ENCODE results near the gene ZFP28.

The ZFP28 gene

GRCh38 chr19:56538761-56539263 is at the start of gene ZFP28:
TSS of gene ZFP28 (plus strand) at chr19:56538948. CDS start at chr19:56539019, 71 bp downstream.
- ATAC-seq, result peak; percentile 80
- Mint-ChIP-seq H3K4me3 (peak within 1 kb of the TSS; percentile 91 to 94), H3K27me3 (no peaks in the 10 kb centered on the region), H3K9me3 (peaks cover 43 to 65% of the 10 kb centered on the region in 2 donors), H3K27ac (peak within 1 kb of the TSS; percentile 89 to 96), H3K4me1 (peaks cover 21% of the 10 kb centered on the region)
- DNase-seq, result no peak

GRCh38 chr19:56491399-56491798 is 47.3 kb upstream of the ZFP28 start:
- H3K27ac Mint-ChIP-seq, result no peak overlapping the region
- DNase-seq, result no peak
- ATAC-seq, result no peak
- H3K9me3 Mint-ChIP-seq, result peaks cover 51 to 66% of the 10 kb centered on the region in 2 donors
- no peak overlapping the region for H3K4me3 Mint-ChIP-seq
- no peaks in the 10 kb centered on the region for H3K27me3 Mint-ChIP-seq
- no peaks in the 10 kb centered on the region for H3K4me1 Mint-ChIP-seq

DNA sequence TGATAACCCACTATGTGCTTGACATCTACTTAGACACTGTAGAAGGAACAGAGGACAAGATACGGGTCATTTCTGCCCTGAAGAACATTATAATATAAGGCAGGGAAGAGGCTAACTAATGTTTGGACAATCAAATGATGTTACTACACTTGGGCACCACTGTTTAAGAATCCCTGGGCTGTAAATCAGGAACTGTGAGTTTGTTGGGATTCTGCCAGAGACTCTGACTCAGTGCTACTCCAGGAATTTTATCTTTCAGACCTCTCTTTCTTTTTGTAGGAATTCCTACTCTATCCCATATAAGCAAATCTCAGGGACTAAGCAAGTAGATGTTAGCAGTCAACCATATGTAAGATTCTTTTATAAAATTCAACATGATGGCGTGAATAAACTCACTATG is 34.2 kb upstream of the ZFP28 start:
- DNase-seq (no peak), ATAC-seq (no peak)
- H3K27ac Mint-ChIP-seq, result no peak overlapping the region
- no peaks in the 10 kb centered on the region for H3K4me1 Mint-ChIP-seq
- no peaks in the 10 kb centered on the region for H3K27me3 Mint-ChIP-seq
- no peak overlapping the region for H3K4me3 Mint-ChIP-seq
- H3K9me3 Mint-ChIP-seq, result peaks cover 23 to 27% of the 10 kb centered on the region in 2 donors

GRCh38 chr19:56507446-56508289 is 31.1 kb upstream of the ZFP28 start, which contains the start of gene ZNF471:
TSS of gene ZNF471 (plus strand) at chr19:56507855. CDS start at chr19:56511572, 3,717 bp downstream.
- peak; percentile 100 for ATAC-seq
- Mint-ChIP-seq H3K4me1 (no peaks in the 10 kb centered on the region), H3K4me3 (no peak within 1 kb of the TSS), H3K9me3 (peaks cover 8 to 12% of the 10 kb centered on the region in 2 donors), H3K27me3 (no peaks in the 10 kb centered on the region), H3K27ac (peak within 1 kb of the TSS in 1 of 2 donors; percentile 97)
- peak; percentile 85 to 94 for DNase-seq

DNA sequence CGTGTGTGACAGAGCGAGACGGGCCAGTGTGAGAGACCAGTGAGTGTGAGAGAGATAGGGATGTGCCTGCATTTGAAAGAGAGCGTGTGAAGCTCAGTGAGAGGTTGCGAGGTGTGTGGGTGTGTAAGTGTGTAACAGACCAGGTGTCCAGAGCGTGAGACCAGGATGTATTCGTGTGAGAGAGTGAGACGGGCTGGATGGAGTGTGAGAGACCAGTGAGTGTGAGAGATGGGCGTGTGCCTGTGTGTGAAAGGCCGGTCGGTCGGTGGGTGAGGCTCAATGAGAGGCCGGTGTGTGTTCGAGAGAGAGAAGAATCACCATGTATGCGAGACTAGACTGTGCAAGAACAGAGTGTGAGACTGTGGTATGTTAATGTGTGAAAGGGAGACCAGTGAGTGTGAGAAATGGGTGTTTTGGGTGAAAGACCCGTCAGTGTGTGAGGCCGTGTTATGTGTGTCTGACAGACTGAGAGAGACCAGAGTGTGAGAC is 30.4 kb upstream of the ZFP28 start:
- ATAC-seq, result no peak
- Mint-ChIP-seq H3K27me3 (no peaks in the 10 kb centered on the region), H3K9me3 (peaks cover 1 to 13% of the 10 kb centered on the region in 2 donors), H3K27ac (no peak overlapping the region), H3K4me1 (no peaks in the 10 kb centered on the region), H3K4me3 (no peak overlapping the region)
- peak in 1 of 2 donors; percentile 8 for DNase-seq

GRCh38 chr19:56525214-56525860 is 13.4 kb upstream of the ZFP28 start:
- Mint-ChIP-seq H3K9me3 (peaks cover 47 to 60% of the 10 kb centered on the region in 2 donors), H3K4me1 (no peaks in the 10 kb centered on the region), H3K27ac (no peak overlapping the region), H3K27me3 (no peaks in the 10 kb centered on the region), H3K4me3 (no peak overlapping the region)
- ATAC-seq (no peak), DNase-seq (no peak)

- no peak for ATAC-seq
- peaks cover 21% of the 10 kb centered on the region for H3K4me1 Mint-ChIP-seq
- H3K27me3 Mint-ChIP-seq, result no peaks in the 10 kb centered on the region
- H3K27ac Mint-ChIP-seq, result peak overlapping the region in 1 of 2 donors; percentile 42
- DNase-seq, result no peak
- peaks cover 50 to 73% of the 10 kb centered on the region in 2 donors for H3K9me3 Mint-ChIP-seq
- peak overlapping the region; percentile 82 to 94 for H3K4me3 Mint-ChIP-seq
Observed at GRCh38 chr19:56537442-56537841, 1.3 kb upstream of the ZFP28 start.

DNA sequence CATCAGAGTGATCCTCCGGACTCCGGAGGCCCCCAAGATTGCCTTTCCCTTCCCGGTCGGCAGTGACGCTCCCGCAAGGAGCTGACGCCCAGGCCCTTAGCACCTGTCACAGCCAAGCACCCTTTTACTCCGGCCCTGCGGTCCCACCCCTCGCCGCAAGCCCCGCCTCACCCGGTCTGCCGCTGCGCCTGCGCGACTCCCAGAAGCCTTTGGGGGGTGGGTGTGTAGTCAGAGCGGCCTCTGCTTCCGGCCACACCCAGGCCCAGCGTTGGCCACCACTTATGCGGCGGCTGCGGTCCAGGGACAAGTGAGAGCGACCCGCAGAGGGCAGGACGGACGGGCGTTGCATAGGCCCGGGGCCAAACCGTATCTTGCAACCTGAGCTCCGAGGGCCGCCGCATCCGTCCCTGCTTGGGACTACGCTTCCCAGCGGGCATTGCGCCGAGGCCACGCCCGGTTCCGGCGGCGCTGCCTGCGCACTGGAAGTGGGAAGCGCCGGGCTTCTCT is 441 bp upstream of the ZFP28 start:
- Mint-ChIP-seq H3K27ac (peak overlapping the region; percentile 89 to 96), H3K4me1 (peaks cover 21% of the 10 kb centered on the region), H3K4me3 (peak overlapping the region; percentile 82 to 94), H3K9me3 (peaks cover 46 to 70% of the 10 kb centered on the region in 2 donors), H3K27me3 (no peaks in the 10 kb centered on the region)
- peak; percentile 92 to 94 for DNase-seq
- peak; percentile 95 for ATAC-seq

DNA sequence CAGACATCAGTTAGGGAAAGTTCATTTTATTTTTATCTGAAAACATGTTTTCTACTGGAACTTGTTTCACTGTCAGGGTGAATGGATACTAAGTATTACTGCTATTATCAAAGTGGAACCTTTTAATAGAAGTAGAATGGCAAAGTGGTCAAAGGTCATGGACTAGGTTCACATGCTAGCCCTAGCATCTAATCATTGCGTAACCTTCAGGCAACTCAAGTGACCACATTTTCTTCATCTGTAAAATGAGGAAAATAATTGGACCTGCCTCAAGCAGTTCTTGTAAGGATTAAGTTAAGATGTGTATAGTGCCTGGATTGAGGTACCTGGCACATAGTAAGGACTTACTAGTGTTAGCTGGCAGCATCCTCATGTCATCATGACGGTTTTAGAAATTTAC is 5.0 kb downstream of the ZFP28 start:
- no peak for DNase-seq
- no peak for ATAC-seq
- peaks cover 48 to 49% of the 10 kb centered on the region in 2 donors for H3K9me3 Mint-ChIP-seq
- no peaks in the 10 kb centered on the region for H3K27me3 Mint-ChIP-seq
- peaks cover 10% of the 10 kb centered on the region for H3K4me1 Mint-ChIP-seq
- no peak overlapping the region for H3K27ac Mint-ChIP-seq
- H3K4me3 Mint-ChIP-seq, result no peak overlapping the region

DNA sequence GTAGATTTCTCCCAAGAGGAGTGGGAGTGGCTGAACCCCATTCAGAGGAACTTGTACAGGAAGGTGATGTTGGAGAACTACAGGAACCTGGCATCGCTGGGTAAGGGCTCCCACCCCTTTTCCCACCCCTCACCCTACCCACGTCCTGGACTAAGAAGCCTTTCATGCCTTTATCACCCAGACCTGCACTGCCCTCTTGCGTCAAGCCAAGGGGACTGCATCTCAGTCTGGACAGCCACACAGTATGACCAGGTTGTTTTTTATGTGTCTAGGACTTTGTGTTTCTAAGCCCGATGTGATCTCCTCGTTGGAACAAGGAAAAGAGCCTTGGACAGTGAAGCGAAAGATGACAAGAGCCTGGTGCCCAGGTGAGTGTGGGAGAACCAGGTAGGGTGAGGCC is 8.8 kb downstream of the ZFP28 start:
- Mint-ChIP-seq H3K4me1 (no peaks in the 10 kb centered on the region), H3K9me3 (peaks cover 37 to 46% of the 10 kb centered on the region in 2 donors), H3K27me3 (no peaks in the 10 kb centered on the region), H3K4me3 (no peak overlapping the region), H3K27ac (no peak overlapping the region)
- DNase-seq, result no peak
- no peak for ATAC-seq

GRCh38 chr19:56554272-56554869 is 15.6 kb downstream of the ZFP28 start:
- no peak for ATAC-seq
- Mint-ChIP-seq H3K4me1 (no peaks in the 10 kb centered on the region), H3K4me3 (no peak overlapping the region), H3K27me3 (no peaks in the 10 kb centered on the region), H3K9me3 (peaks cover 58 to 67% of the 10 kb centered on the region in 2 donors), H3K27ac (no peak overlapping the region)
- DNase-seq, result no peak

- H3K9me3 Mint-ChIP-seq, result peaks cover 54 to 67% of the 10 kb centered on the region in 2 donors
- peaks cover 9% of the 10 kb centered on the region for H3K4me1 Mint-ChIP-seq
- H3K27me3 Mint-ChIP-seq, result no peaks in the 10 kb centered on the region
- H3K4me3 Mint-ChIP-seq, result no peak overlapping the region
- ATAC-seq, result no peak
- DNase-seq, result no peak
- no peak overlapping the region for H3K27ac Mint-ChIP-seq
Observed at GRCh38 chr19:56562766-56563165, 24.0 kb downstream of the ZFP28 start.

- peaks cover 13% of the 10 kb centered on the region for H3K4me1 Mint-ChIP-seq
- peaks cover 38 to 67% of the 10 kb centered on the region in 2 donors for H3K9me3 Mint-ChIP-seq
- H3K4me3 Mint-ChIP-seq, result peak overlapping the region; percentile 91 to 100
- peak overlapping the region; percentile 88 to 91 for H3K27ac Mint-ChIP-seq
- DNase-seq (no peak), ATAC-seq (peak; percentile 55)
- no peaks in the 10 kb centered on the region for H3K27me3 Mint-ChIP-seq
Observed at GRCh38 chr19:56566904-56567273, 28.1 kb downstream of the ZFP28 start.

DNA sequence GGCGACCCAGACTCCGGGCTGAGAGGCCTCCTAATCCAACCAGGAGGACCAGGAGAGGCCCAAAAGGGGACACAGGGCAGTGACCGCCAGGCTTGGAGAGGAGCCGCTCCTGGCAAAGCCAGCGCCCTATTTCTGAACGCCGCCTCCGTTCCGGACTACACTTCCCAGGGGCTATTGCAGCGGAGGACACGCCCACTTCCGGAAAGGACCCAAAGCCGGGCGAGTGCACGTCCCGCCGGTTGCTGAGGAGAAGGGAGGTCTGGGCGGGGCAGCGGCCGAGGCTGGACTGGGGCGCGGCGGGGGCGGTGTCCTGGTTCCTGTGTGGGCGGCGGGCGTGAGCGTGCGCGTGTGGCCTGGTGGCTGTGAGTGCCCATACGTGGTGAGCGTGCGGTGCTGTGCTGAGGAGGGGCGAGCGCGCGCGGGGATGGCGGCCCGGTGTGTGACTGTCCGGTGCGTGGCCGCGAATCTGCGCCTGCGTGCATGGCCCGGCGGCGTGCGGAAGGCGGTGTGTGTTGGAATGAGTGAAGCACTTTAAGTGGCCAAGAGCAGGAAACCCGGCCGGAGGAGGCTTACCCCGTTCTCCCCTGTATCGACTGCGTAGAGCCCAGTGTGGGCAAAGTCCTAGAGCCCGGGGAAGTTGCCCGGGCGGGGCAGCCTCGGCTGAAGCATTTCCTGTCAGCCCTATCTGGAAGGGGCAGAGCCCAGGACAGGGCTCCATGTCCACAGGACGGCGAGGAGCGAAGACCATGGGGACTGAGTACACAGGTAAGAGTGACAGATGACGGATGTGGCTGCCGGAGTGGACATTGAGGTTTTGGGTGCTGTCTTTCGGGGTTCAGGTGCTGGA is 28.7 kb downstream of the ZFP28 start, which contains the start of gene ZNF470:
Gene ZNF470, plus strand, starts transcription at position 195 of the 847 bp plus-strand sequence. CDS start 2,844 bp downstream, outside the sequence.
- H3K27ac Mint-ChIP-seq, result peak within 1 kb of the TSS; percentile 88 to 91
- H3K9me3 Mint-ChIP-seq, result peaks cover 38 to 69% of the 10 kb centered on the region in 2 donors
- H3K4me3 Mint-ChIP-seq, result peak within 1 kb of the TSS; percentile 91 to 100
- ATAC-seq (peak; percentile 98), DNase-seq (peak; percentile 84 to 88)
- H3K27me3 Mint-ChIP-seq, result no peaks in the 10 kb centered on the region
- H3K4me1 Mint-ChIP-seq, result peaks cover 13% of the 10 kb centered on the region
